ENCODE measurements around the gene HEATR5A. TPM values are rescaled to one million over a fixed set of nuclear protein-coding genes. Genes with fewer than 3 reads are reported as not detected.

Gene HEATR5A
- polyA plus RNA-seq, 1 donor (not counting 4 experiments of a cell fraction or from before 2014, with no cell fraction given) = 16.7 TPM

DNA sequence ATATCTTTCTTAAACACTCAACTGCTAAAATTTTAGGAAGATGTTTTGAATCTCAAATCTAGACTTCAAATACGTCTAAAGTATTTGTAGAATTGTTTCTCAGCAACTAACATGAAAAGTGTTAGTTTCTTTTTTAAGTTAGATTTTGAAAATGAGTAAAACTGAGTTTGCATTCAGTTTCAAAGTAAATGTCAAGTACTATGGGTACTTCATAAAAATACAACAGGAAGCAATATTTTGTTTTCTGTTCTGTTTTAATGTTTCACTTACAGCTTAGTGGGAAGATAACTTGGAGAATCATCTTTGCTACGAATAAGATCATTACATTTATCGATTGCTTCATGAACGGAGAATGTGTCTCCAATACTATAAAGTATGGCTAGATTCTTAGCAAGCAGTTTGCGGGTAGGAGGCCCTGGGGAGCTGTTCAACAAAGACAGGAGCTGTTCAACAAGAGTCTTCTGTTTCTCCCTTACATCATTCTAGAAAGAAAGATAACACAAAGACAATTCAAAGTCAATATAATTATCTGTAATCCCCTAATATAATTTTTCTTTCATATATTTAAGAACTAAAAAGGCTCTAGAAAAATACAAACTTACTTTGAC is 20.2 kb downstream of the HEATR5A start:
- Histone ChIP-seq H3K4me3 (ENCODE audit: control insufficient read depth in 2 of 3, extremely low read depth in 1 of 3, insufficient read depth in 2 of 3, low read depth in 1 of 3, low read length in 3 of 3) (no peak overlapping the region), H3K79me2 (ENCODE audit: control insufficient read depth, insufficient read depth, low read length) (peaks cover 3% of the 10 kb centered on the region), H4K20me1 (ENCODE audit: control insufficient read depth, extremely low read depth, insufficient read depth, low read length) (no peaks in the 10 kb centered on the region), H3K27me3 (ENCODE audit: control insufficient read depth, extremely low read depth, insufficient read depth, low read length) (no peaks in the 10 kb centered on the region), H3K4me1 (ENCODE audit: control insufficient read depth, extremely low read depth, insufficient read depth, low read length) (peaks cover 6% of the 10 kb centered on the region), H3K9ac (ENCODE audit: control insufficient read depth, extremely low read depth, insufficient read depth, low read length) (no peak overlapping the region), H3K9me1 (ENCODE audit: control insufficient read depth, extremely low read depth, insufficient read depth, low read length) (no peaks in the 10 kb centered on the region), H3K36me3 (ENCODE audit: control insufficient read depth in 2 of 2, extremely low read depth in 1 of 2, insufficient read depth in 2 of 2, low read length in 2 of 2) (peaks cover 3 to 6% of the 10 kb centered on the region in 2 experiments), H3K9me3 (ENCODE audit: control insufficient read depth, low read depth, low read length) (no peaks in the 10 kb centered on the region), H3K27ac (ENCODE audit: control insufficient read depth, insufficient read depth, low read length) (no peak overlapping the region), H2AFZ (ENCODE audit: control insufficient read depth, low read length) (no peak overlapping the region), H3K4me2 (ENCODE audit: control insufficient read depth, extremely low read depth, insufficient read depth, low read depth, low read length) (no peak overlapping the region)
- no peak for FAIRE-seq
- no peak for DNase-seq (ENCODE audit: low read depth, low spot score)
- dilution Hi-C loops (cut with MboI; ENCODE audit: extremely low pct_ligation_motif_present, low sequenced_read_pairs) = no loop called here
- TF ChIP-seq EZH2 (IDR thresholded peaks at IDR 0.05; ENCODE audit: low read length) = no peak
- TF ChIP-seq, protein P1, sequence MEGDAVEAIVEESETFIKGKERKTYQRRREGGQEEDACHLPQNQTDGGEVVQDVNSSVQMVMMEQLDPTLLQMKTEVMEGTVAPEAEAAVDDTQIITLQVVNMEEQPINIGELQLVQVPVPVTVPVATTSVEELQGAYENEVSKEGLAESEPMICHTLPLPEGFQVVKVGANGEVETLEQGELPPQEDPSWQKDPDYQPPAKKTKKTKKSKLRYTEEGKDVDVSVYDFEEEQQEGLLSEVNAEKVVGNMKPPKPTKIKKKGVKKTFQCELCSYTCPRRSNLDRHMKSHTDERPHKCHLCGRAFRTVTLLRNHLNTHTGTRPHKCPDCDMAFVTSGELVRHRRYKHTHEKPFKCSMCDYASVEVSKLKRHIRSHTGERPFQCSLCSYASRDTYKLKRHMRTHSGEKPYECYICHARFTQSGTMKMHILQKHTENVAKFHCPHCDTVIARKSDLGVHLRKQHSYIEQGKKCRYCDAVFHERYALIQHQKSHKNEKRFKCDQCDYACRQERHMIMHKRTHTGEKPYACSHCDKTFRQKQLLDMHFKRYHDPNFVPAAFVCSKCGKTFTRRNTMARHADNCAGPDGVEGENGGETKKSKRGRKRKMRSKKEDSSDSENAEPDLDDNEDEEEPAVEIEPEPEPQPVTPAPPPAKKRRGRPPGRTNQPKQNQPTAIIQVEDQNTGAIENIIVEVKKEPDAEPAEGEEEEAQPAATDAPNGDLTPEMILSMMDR (optimal IDR thresholded peaks at IDR 0.05 in 1 of 3, IDR thresholded peaks at IDR 0.05 in 1 of 3, conservative IDR thresholded peaks at IDR 0.05 in 1 of 3; ENCODE audit: extremely low read depth in 1 of 3, insufficient read depth in 2 of 3, low read length in 3 of 3) = no peak

DNA sequence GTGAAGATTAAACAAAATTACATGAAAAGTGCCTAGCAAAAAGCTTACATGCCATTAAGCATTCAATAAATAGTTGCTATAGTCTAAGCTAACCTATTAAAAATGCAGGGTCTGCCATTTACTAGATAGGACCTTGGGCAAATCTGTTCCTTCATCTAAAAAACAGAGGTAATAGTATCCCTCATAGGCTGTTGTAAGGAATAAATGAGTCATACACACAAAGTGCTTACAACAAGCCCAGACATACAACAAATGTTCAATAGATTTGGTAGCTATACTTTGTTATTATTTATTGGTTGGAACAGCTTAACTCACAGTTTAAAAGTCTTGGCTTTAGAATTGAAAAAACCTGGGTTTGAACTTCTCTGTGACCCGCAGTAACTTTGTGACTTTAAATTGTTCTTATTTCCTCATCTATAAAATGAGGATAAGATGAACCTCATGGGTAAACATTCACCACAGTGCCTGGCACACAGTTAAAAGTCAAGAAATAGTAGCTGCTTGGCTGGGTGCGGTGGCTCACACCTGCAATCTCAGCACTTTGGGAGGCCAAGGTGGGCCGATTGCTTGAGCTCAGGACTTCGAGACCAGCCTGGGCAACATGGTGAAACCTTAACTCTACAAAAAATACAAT is 24.7 kb downstream of the HEATR5A start:
- H3K4me3 ChIP-seq (ENCODE audit: control insufficient read depth in 2 of 3, extremely low read depth in 1 of 3, insufficient read depth in 2 of 3, low read depth in 1 of 3, low read length in 3 of 3) = no peak overlapping the region
- H3K4me2 ChIP-seq (ENCODE audit: control insufficient read depth, extremely low read depth, insufficient read depth, low read depth, low read length) = peak overlapping the region; percentile 9
- peak; percentile 39 for FAIRE-seq
- H3K27ac ChIP-seq (ENCODE audit: control insufficient read depth, insufficient read depth, low read length) = peak overlapping the region; percentile 15
- dilution Hi-C loops (cut with MboI; ENCODE audit: extremely low pct_ligation_motif_present, low sequenced_read_pairs) = no loop called here
- H4K20me1 ChIP-seq (ENCODE audit: control insufficient read depth, extremely low read depth, insufficient read depth, low read length) = no peaks in the 10 kb centered on the region
- no peaks in the 10 kb centered on the region for H3K9me3 ChIP-seq (ENCODE audit: control insufficient read depth, low read depth, low read length)
- no peak for DNase-seq (ENCODE audit: low read depth, low spot score)
- no peak for TF ChIP-seq EZH2 (IDR thresholded peaks at IDR 0.05; ENCODE audit: low read length)
- TF ChIP-seq, protein P1 (optimal IDR thresholded peaks at IDR 0.05 in 1 of 3, IDR thresholded peaks at IDR 0.05 in 1 of 3, conservative IDR thresholded peaks at IDR 0.05 in 1 of 3; ENCODE audit: extremely low read depth in 1 of 3, insufficient read depth in 2 of 3, low read length in 3 of 3) = no peak
- no peaks in the 10 kb centered on the region for H3K27me3 ChIP-seq (ENCODE audit: control insufficient read depth, extremely low read depth, insufficient read depth, low read length)
- H3K79me2 ChIP-seq (ENCODE audit: control insufficient read depth, insufficient read depth, low read length) = no peaks in the 10 kb centered on the region
- H3K4me1 ChIP-seq (ENCODE audit: control insufficient read depth, extremely low read depth, insufficient read depth, low read length) = peaks cover 6% of the 10 kb centered on the region
- H3K9ac ChIP-seq (ENCODE audit: control insufficient read depth, extremely low read depth, insufficient read depth, low read length) = no peak overlapping the region
- no peak overlapping the region for H2AFZ ChIP-seq (ENCODE audit: control insufficient read depth, low read length)
- H3K36me3 ChIP-seq (ENCODE audit: control insufficient read depth in 2 of 2, extremely low read depth in 1 of 2, insufficient read depth in 2 of 2, low read length in 2 of 2) = peaks cover 0 to 3% of the 10 kb centered on the region in 2 experiments
- no peaks in the 10 kb centered on the region for H3K9me1 ChIP-seq (ENCODE audit: control insufficient read depth, extremely low read depth, insufficient read depth, low read length)

All from keratinocyte (primary cell).